ENCODE measurements around the gene ADCY9. TPM values are rescaled to one million over a fixed set of nuclear protein-coding genes. Genes with fewer than 3 reads are reported as not detected.

Gene ADCY9
- 9.8 and 10.5 TPM in 2 replicates for total RNA-seq (2021)
- Bru-seq, nascent RNA, result percentile 51 among the genes with signal in this experiment
- percentile 52 among the genes with signal in this experiment for BruChase-seq, experiment 1, labeled RNA remaining after a 2-hour chase
- percentile 50 among the genes with signal in this experiment for BruChase-seq, experiment 2, labeled RNA remaining after a 6-hour chase
- long read RNA-seq, full-length matches to known transcripts, result 2 of 8 reads
- long read RNA-seq, partial matches to known transcripts, result 3 of 8 reads
- long read RNA-seq, other reads (novel, unspliced or antisense), result 3 of 8 reads

GRCh38 chr16:4116325-4117249, at the start of gene ADCY9:
ADCY9 (minus strand) TSS chr16:4116442; CDS start chr16:4115442, 1,000 bp downstream.
- no peak within 1 kb of the TSS for H3K27ac ChIP-seq
- no peaks in the 10 kb centered on the region; the same call in 1 of the 2 replicates for H4K20me1 ChIP-seq (ENCODE audit: insufficient read depth)
- intact Hi-C loops (cut with micrococcal nuclease; ENCODE audit: unreplicated experiment), result loop anchor here (2.0 kb wide), 1 partner anchor 138 kb away; no protein-coding TSS in a partner anchor
- no peaks in the 10 kb centered on the region for H3K9me3 ChIP-seq (ENCODE audit: insufficient read depth, low read depth)
- H3K4me3 ChIP-seq, result peak within 1 kb of the TSS; percentile 56; the same call in 1 of the 2 replicates
- peak within 1 kb of the TSS; percentile 90 for H2AFZ ChIP-seq
- H3K79me2 ChIP-seq (ENCODE audit: low read depth), result no peaks in the 10 kb centered on the region
- TSS peak; percentile 97 for BruUV-seq (replicated peaks)
- no peaks in the 10 kb centered on the region for H3K27me3 ChIP-seq (ENCODE audit: insufficient read depth, low read depth)
- H3K9me2 ChIP-seq (ENCODE audit: insufficient read depth), result no peaks in the 10 kb centered on the region
- POLR2A ChIA-PET (ENCODE audit: unreplicated experiment), result no interaction called here
- DNase-seq, result peak in 1 of 2 experiments; percentile 82
- no peaks in the 10 kb centered on the region for H3K4me1 ChIP-seq (replicated peaks; ENCODE audit: insufficient read depth)
- no peak for TF ChIP-seq CTCF (conservative IDR thresholded peaks at IDR 0.05)
- no peak for TF ChIP-seq EZH2 (IDR thresholded peaks at IDR 0.05; ENCODE audit: low read depth)
- CTCF ChIA-PET, result no interaction called here
- no peaks in the 10 kb centered on the region for H3K36me3 ChIP-seq (ENCODE audit: low read depth)
- H3K4me2 ChIP-seq, result peak within 1 kb of the TSS; percentile 80
- no peaks in the 10 kb centered on the region for H3F3A ChIP-seq (ENCODE audit: insufficient read depth, low read depth)

- no peaks in the 10 kb centered on the region for H3K4me1 ChIP-seq (replicated peaks; ENCODE audit: insufficient read depth)
- H3K4me2 ChIP-seq, result no peak overlapping the region
- no peaks in the 10 kb centered on the region for H4K20me1 ChIP-seq (ENCODE audit: insufficient read depth)
- no peaks in the 10 kb centered on the region for H3F3A ChIP-seq (ENCODE audit: insufficient read depth, low read depth)
- no peaks in the 10 kb centered on the region for H3K9me2 ChIP-seq (ENCODE audit: insufficient read depth)
- H3K27me3 ChIP-seq (ENCODE audit: insufficient read depth, low read depth), result 0 out of 2 replicates have a peak, but pooled peaks cover 6% of the 10 kb centered on the region
- CTCF ChIA-PET, result no interaction called here
- DNase-seq, result no peak
- H3K36me3 ChIP-seq (ENCODE audit: low read depth), result no peaks in the 10 kb centered on the region
- TF ChIP-seq CTCF (conservative IDR thresholded peaks at IDR 0.05) (no peak), EZH2 (IDR thresholded peaks at IDR 0.05; ENCODE audit: low read depth) (no peak)
- H3K9me3 ChIP-seq (ENCODE audit: insufficient read depth, low read depth), result no peaks in the 10 kb centered on the region
- no peak overlapping the region for H2AFZ ChIP-seq
- H3K4me3 ChIP-seq, result no peak overlapping the region
- POLR2A ChIA-PET (ENCODE audit: unreplicated experiment), result no interaction called here
- H3K79me2 ChIP-seq (ENCODE audit: low read depth), result no peaks in the 10 kb centered on the region
- no TSS peak for BruUV-seq (replicated peaks)
- H3K27ac ChIP-seq, result no peak overlapping the region
- intact Hi-C loops (cut with micrococcal nuclease; ENCODE audit: unreplicated experiment), result no loop called here
Observed at GRCh38 chr16:4160658-4161430, 44.6 kb upstream of the ADCY9 start.

- no peak for DNase-seq
- TF ChIP-seq CTCF (conservative IDR thresholded peaks at IDR 0.05) (no peak), EZH2 (IDR thresholded peaks at IDR 0.05; ENCODE audit: low read depth) (no peak)
- no peak overlapping the region for H3K4me2 ChIP-seq
- POLR2A ChIA-PET (ENCODE audit: unreplicated experiment), result interaction anchor here (0.6 kb wide), 1 partner anchor 385 kb away, joined by 7 read pairs; no protein-coding TSS in a partner anchor
- no peaks in the 10 kb centered on the region for H3F3A ChIP-seq (ENCODE audit: insufficient read depth, low read depth)
- no peaks in the 10 kb centered on the region for H3K36me3 ChIP-seq (ENCODE audit: low read depth)
- intact Hi-C loops (cut with micrococcal nuclease; ENCODE audit: unreplicated experiment), result no loop called here
- CTCF ChIA-PET, result no interaction called here
- no peaks in the 10 kb centered on the region for H3K4me1 ChIP-seq (replicated peaks; ENCODE audit: insufficient read depth)
- BruUV-seq (replicated peaks), result no TSS peak
- H4K20me1 ChIP-seq (ENCODE audit: insufficient read depth), result no peaks in the 10 kb centered on the region
- H3K9me3 ChIP-seq (ENCODE audit: insufficient read depth, low read depth), result no peaks in the 10 kb centered on the region
- H3K27me3 ChIP-seq (ENCODE audit: insufficient read depth, low read depth), result 0 out of 2 replicates have a peak, but pooled peaks cover 6% of the 10 kb centered on the region
- H3K4me3 ChIP-seq, result no peak overlapping the region
- H2AFZ ChIP-seq, result no peak overlapping the region
- no peaks in the 10 kb centered on the region for H3K9me2 ChIP-seq (ENCODE audit: insufficient read depth)
- H3K27ac ChIP-seq, result no peak overlapping the region
- no peaks in the 10 kb centered on the region for H3K79me2 ChIP-seq (ENCODE audit: low read depth)
Observed at GRCh38 chr16:4159726-4160125, 43.5 kb upstream of the ADCY9 start.

Measured in PC-9 (cell line).